ENCODE measurements around the gene CHN2. TPM values are rescaled to one million over a fixed set of nuclear protein-coding genes. Genes with fewer than 3 reads are reported as not detected.
A peak's percentile ranks its signal among the peaks of the same experiment; 100 is the strongest.

Gene CHN2
- total RNA-seq, 1 experiment from 2014 or later, result 5.1 TPM

DNA sequence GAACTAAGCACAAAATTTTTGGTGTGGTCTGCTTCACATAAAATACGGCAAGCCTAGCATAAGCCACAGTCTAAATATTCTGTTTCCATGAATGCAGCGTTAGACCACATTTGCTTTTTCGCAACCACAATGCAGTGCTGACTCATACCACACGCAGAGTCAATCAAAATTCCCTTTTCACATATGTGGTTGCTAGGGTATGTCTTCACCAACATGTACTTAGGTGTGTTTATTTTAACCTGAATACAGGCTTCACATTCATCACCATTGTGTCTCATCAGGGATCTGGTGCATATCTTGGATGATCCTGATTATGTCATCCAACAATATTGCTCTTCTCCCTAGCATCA, 90.8 kb downstream of the CHN2 start:
- Mint-ChIP-seq H3K4me1 (ENCODE audit: insufficient read depth, unreplicated experiment) (peaks cover 58% of the 10 kb centered on the region), H3K27me3 (ENCODE audit: insufficient read depth, unreplicated experiment) (no peaks in the 10 kb centered on the region), H3K36me3 (ENCODE audit: insufficient read depth, unreplicated experiment) (peaks cover 10% of the 10 kb centered on the region), H3K4me3 (ENCODE audit: unreplicated experiment) (peak overlapping the region; percentile 51), H3K27ac (ENCODE audit: low read depth, unreplicated experiment) (peak overlapping the region; percentile 91), H3K9me3 (ENCODE audit: unreplicated experiment) (no peaks in the 10 kb centered on the region)
- BruUV-seq (replicated peaks), result no TSS peak
- CTCF ChIA-PET, result interaction anchor here (0.6 kb wide), 1 partner anchor 604 kb away, joined by 3 read pairs; no protein-coding TSS in a partner anchor
- intact Hi-C loops (cut with micrococcal nuclease), result loop anchor here (1.0 kb wide), 1 partner anchor 43 kb away; no protein-coding TSS in a partner anchor
- POLR2A ChIA-PET, result interaction anchor here (0.6 to 0.9 kb wide), 3 partner anchors 20 to 100 kb away, joined by 3 to 5 read pairs (median 4); no protein-coding TSS in a partner anchor
- DNase-seq (ENCODE audit: unreplicated experiment), result peak; percentile 93
- TF ChIP-seq, protein P1, sequence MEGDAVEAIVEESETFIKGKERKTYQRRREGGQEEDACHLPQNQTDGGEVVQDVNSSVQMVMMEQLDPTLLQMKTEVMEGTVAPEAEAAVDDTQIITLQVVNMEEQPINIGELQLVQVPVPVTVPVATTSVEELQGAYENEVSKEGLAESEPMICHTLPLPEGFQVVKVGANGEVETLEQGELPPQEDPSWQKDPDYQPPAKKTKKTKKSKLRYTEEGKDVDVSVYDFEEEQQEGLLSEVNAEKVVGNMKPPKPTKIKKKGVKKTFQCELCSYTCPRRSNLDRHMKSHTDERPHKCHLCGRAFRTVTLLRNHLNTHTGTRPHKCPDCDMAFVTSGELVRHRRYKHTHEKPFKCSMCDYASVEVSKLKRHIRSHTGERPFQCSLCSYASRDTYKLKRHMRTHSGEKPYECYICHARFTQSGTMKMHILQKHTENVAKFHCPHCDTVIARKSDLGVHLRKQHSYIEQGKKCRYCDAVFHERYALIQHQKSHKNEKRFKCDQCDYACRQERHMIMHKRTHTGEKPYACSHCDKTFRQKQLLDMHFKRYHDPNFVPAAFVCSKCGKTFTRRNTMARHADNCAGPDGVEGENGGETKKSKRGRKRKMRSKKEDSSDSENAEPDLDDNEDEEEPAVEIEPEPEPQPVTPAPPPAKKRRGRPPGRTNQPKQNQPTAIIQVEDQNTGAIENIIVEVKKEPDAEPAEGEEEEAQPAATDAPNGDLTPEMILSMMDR (IDR thresholded peaks at IDR 0.05; ENCODE audit: unreplicated experiment), result no peak

DNA sequence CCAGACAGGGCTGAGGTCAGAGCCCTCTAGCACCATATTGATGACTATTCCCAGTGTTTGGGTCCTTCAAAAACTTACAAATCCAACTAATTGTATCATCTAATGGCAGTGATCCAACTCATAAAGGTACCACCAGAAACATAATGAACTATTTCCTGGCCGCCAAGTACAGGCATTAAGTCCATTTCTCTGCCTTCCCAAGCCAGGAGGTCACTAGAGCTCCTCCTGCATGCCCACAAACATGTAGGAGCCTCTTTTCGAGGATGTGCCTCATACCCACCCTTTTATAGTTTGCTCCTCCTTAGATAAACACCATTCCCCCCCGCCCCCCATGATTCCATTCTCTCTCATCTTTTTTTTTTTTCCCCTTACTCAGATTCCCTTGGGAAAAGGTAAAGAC, 91.3 kb downstream of the CHN2 start:
- TF ChIP-seq, protein P1 (IDR thresholded peaks at IDR 0.05; ENCODE audit: unreplicated experiment), result no peak
- no TSS peak for BruUV-seq (replicated peaks)
- Mint-ChIP-seq H3K27ac (ENCODE audit: low read depth, unreplicated experiment) (peak overlapping the region; percentile 91), H3K27me3 (ENCODE audit: insufficient read depth, unreplicated experiment) (no peaks in the 10 kb centered on the region), H3K4me1 (ENCODE audit: insufficient read depth, unreplicated experiment) (peaks cover 58% of the 10 kb centered on the region), H3K36me3 (ENCODE audit: insufficient read depth, unreplicated experiment) (peaks cover 10% of the 10 kb centered on the region), H3K9me3 (ENCODE audit: unreplicated experiment) (no peaks in the 10 kb centered on the region), H3K4me3 (ENCODE audit: unreplicated experiment) (no peak overlapping the region)
- POLR2A ChIA-PET, result interaction anchor here (0.6 to 2.8 kb wide), 3 partner anchors 43 to 100 kb away, joined by 3 to 18 read pairs (median 4); no protein-coding TSS in a partner anchor
- intact Hi-C loops (cut with micrococcal nuclease), result loop anchor here (1.0 to 2.0 kb wide), 2 partner anchors 23 to 42 kb away; no protein-coding TSS in a partner anchor
- CTCF ChIA-PET, result interaction anchor here (0.6 kb wide), 1 partner anchor 605 kb away, joined by 3 read pairs; no protein-coding TSS in a partner anchor
- DNase-seq (ENCODE audit: unreplicated experiment), result no peak

GRCh38 chr7:29287366-29287765, 92.8 kb downstream of the CHN2 start:
- DNase-seq (ENCODE audit: unreplicated experiment), result peak; percentile 91
- POLR2A ChIA-PET, result interaction anchor here (0.6 to 2.8 kb wide), 12 partner anchors 13 to 1306 kb away, joined by 3 to 18 read pairs (median 4); no protein-coding TSS in a partner anchor
- TF ChIP-seq, protein P1 (IDR thresholded peaks at IDR 0.05; ENCODE audit: unreplicated experiment), result no peak
- no peaks in the 10 kb centered on the region for H3K9me3 Mint-ChIP-seq (ENCODE audit: unreplicated experiment)
- peak overlapping the region; percentile 18 for H3K4me3 Mint-ChIP-seq (ENCODE audit: unreplicated experiment)
- BruUV-seq (replicated peaks), result no TSS peak
- intact Hi-C loops (cut with micrococcal nuclease), result loop anchor here (2.0 kb wide), 1 partner anchor 21 kb away; no protein-coding TSS in a partner anchor
- H3K4me1 Mint-ChIP-seq (ENCODE audit: insufficient read depth, unreplicated experiment), result peaks cover 46% of the 10 kb centered on the region
- CTCF ChIA-PET, result interaction anchor here (1.6 kb wide), 1 partner anchor 98 kb away, joined by 5 read pairs; no protein-coding TSS in a partner anchor
- peaks cover 10% of the 10 kb centered on the region for H3K36me3 Mint-ChIP-seq (ENCODE audit: insufficient read depth, unreplicated experiment)
- no peaks in the 10 kb centered on the region for H3K27me3 Mint-ChIP-seq (ENCODE audit: insufficient read depth, unreplicated experiment)
- peak overlapping the region; percentile 90 for H3K27ac Mint-ChIP-seq (ENCODE audit: low read depth, unreplicated experiment)

GRCh38 chr7:29288181-29289091, 93.9 kb downstream of the CHN2 start:
- POLR2A ChIA-PET, result interaction anchor here (1.6 to 2.8 kb wide), 4 partner anchors 12 to 54 kb away, joined by 3 to 18 read pairs (median 9); no protein-coding TSS in a partner anchor
- Mint-ChIP-seq H3K27ac (ENCODE audit: low read depth, unreplicated experiment) (no peak overlapping the region), H3K36me3 (ENCODE audit: insufficient read depth, unreplicated experiment) (peaks cover 10% of the 10 kb centered on the region), H3K9me3 (ENCODE audit: unreplicated experiment) (no peaks in the 10 kb centered on the region), H3K4me1 (ENCODE audit: insufficient read depth, unreplicated experiment) (peaks cover 46% of the 10 kb centered on the region), H3K4me3 (ENCODE audit: unreplicated experiment) (no peak overlapping the region), H3K27me3 (ENCODE audit: insufficient read depth, unreplicated experiment) (no peaks in the 10 kb centered on the region)
- CTCF ChIA-PET, result interaction anchor here (0.7 to 1.6 kb wide), 2 partner anchors 81 to 99 kb away, joined by 3 to 5 read pairs; no protein-coding TSS in a partner anchor
- BruUV-seq (replicated peaks), result no TSS peak
- TF ChIP-seq, protein P1 (IDR thresholded peaks at IDR 0.05; ENCODE audit: unreplicated experiment), result no peak
- intact Hi-C loops (cut with micrococcal nuclease), result no loop called here
- DNase-seq (ENCODE audit: unreplicated experiment), result no peak
